Fibroblast of lung (primary cell): ENCODE measurements around the gene MRE11. TPM values are rescaled to one million over a fixed set of nuclear protein-coding genes. Genes with fewer than 3 reads are reported as not detected.

Source experiments
- DNase-seq, 2 donors: peaks; one replicate each; pipeline versions ENCODE4 v3.0.0 to v3.0.0-alpha.2; 2010; ENCODE audit warnings: low read depth in 2 of 2
- H2AFZ ChIP-seq: 2 replicates; pipeline ENCODE4 v1.5.1; 2012; ENCODE audit warnings: low read length, control low read depth, inconsistent platforms
- H3K27ac ChIP-seq: 2 replicates; pipeline ENCODE4 v1.5.1; 2011; ENCODE audit warnings: low read length, control low read depth; ENCODE audit not compliant: insufficient read depth
- H3K27me3 ChIP-seq: 2 replicates; pipeline ENCODE4 v1.5.1; 2011; ENCODE audit warnings: mild to moderate bottlenecking, low read length; ENCODE audit not compliant: control insufficient read depth, insufficient read depth
- H3K36me3 ChIP-seq: 2 replicates; pipeline ENCODE4 v1.5.1; 2011; ENCODE audit warnings: low read length; ENCODE audit not compliant: control insufficient read depth, insufficient read depth
- H3K4me1 ChIP-seq: 2 replicates; pipeline ENCODE4 v1.5.1; 2011; ENCODE audit warnings: low read length; ENCODE audit not compliant: control insufficient read depth, insufficient read depth; ENCODE audit errors: extremely low read depth
- H3K4me2 ChIP-seq: 2 replicates; pipeline ENCODE4 v1.5.1; 2011; ENCODE audit warnings: low read length, control low read depth; ENCODE audit not compliant: insufficient read depth; ENCODE audit errors: extremely low read depth
- H3K4me3 ChIP-seq, 4 experiments: fragments of 200-600 bp in 1 of 4; sonication (generic) in 1 of 4; replicated peaks in 1 of 4; 2 replicates each; pipeline ENCODE4 v1.5.1; 2011 to 2016; ENCODE audit warnings: low read length in 4 of 4, low read depth in 3 of 4, mild to moderate bottlenecking in 3 of 4, control low read depth in 2 of 4, inconsistent platforms in 1 of 4, mixed read lengths in 1 of 4; ENCODE audit not compliant: insufficient read depth in 1 of 4; ENCODE audit errors: control extremely low read depth in 1 of 4
- H3K79me2 ChIP-seq: 2 replicates; pipeline ENCODE4 v1.5.1; 2012; ENCODE audit warnings: mild to moderate bottlenecking, low read length, inconsistent platforms; ENCODE audit not compliant: control insufficient read depth, insufficient read depth
- H3K9ac ChIP-seq: 2 replicates; pipeline ENCODE4 v1.5.1; 2011; ENCODE audit warnings: mild to moderate bottlenecking, low read length, control low read depth; ENCODE audit not compliant: insufficient read depth
- H3K9me3 ChIP-seq: 2 replicates; pipeline ENCODE4 v1.5.1; 2012; ENCODE audit warnings: low read depth, low read length; ENCODE audit not compliant: control insufficient read depth, insufficient read depth
- H4K20me1 ChIP-seq: 2 replicates; pipeline ENCODE4 v1.5.1; 2011; ENCODE audit warnings: low read length; ENCODE audit not compliant: control insufficient read depth, insufficient read depth; ENCODE audit errors: extremely low read depth
- CTCF ChIP-seq, 2 donors: IDR thresholded peaks in 1 of 2; conservative IDR thresholded peaks in 1 of 2; 1 replicate in 1 of 2; 2 replicates in 1 of 2; pipeline ENCODE4 v1.5.1; 2011 to 2012; ENCODE audit warnings: low read length in 2 of 2, control low read depth in 1 of 2, inconsistent platforms in 1 of 2, low read depth in 1 of 2, mild to moderate bottlenecking in 1 of 2
- EZH2 ChIP-seq: IDR thresholded peaks from 2 replicates; pipeline ENCODE4 v1.5.1; 2012; ENCODE audit warnings: low read length, control low read depth, mild to moderate bottlenecking; ENCODE audit errors: missing control alignments
- polyA plus RNA-seq, 2 donors: library from polyadenylated mRNA; depleted of rRNA in 1 of 2; stranded (reverse) in 1 of 2; unstranded in 1 of 2; fragments of >200 nt; gene quantifications; 2 replicates each; pipeline ENCODE4 v1.2.1, GENCODE V29; 2011 to 2012; ENCODE audit warnings: missing spikeins in 1 of 2
- total RNA-seq: library from RNA; depleted of rRNA; stranded (reverse); fragments of >200 nt; gene quantifications from 2 replicates; pipeline ENCODE4 v1.2.1, GENCODE V29; 2014

MRE11 gene
- total and polyA plus RNA-seq, 2 donors (not counting 1 experiment from before 2014, with no cell fraction given), result 6.9 to 7.4 TPM

GRCh38 chr11:94486068-94486467 is 7.6 kb downstream of the MRE11 start:
- no peak for DNase-seq
- no peaks in the 10 kb centered on the region for H3K79me2 ChIP-seq
- H3K9ac ChIP-seq, result no peak overlapping the region
- H2AFZ ChIP-seq, result no peak overlapping the region
- no peaks in the 10 kb centered on the region for H3K36me3 ChIP-seq
- H3K4me3 ChIP-seq, result no peak overlapping the region
- no peaks in the 10 kb centered on the region for H3K9me3 ChIP-seq
- no peak overlapping the region for H3K4me2 ChIP-seq
- no peak for TF ChIP-seq EZH2
- H4K20me1 ChIP-seq, result no peaks in the 10 kb centered on the region
- no peak overlapping the region for H3K27ac ChIP-seq
- H3K27me3 ChIP-seq, result no peaks in the 10 kb centered on the region
- H3K4me1 ChIP-seq, result no peaks in the 10 kb centered on the region

- H3K79me2 ChIP-seq, result no peaks in the 10 kb centered on the region
- H3K4me2 ChIP-seq, result no peak overlapping the region
- no peak overlapping the region for H3K27ac ChIP-seq
- H3K4me3 ChIP-seq, result no peak overlapping the region
- no peak for DNase-seq
- H3K9me3 ChIP-seq, result no peaks in the 10 kb centered on the region
- TF ChIP-seq CTCF (conservative IDR thresholded peaks at IDR 0.05 in 1 of 2, IDR thresholded peaks at IDR 0.05 in 1 of 2; ENCODE audit: low read depth in 1 of 2, low read length in 2 of 2) (no peak), EZH2 (no peak)
- H3K4me1 ChIP-seq, result no peaks in the 10 kb centered on the region
- H3K9ac ChIP-seq, result no peak overlapping the region
- no peaks in the 10 kb centered on the region for H4K20me1 ChIP-seq
- no peaks in the 10 kb centered on the region for H3K27me3 ChIP-seq
- H2AFZ ChIP-seq, result no peak overlapping the region
- peaks cover 2% of the 10 kb centered on the region for H3K36me3 ChIP-seq
Measured at GRCh38 chr11:94481342-94481741, 12.3 kb downstream of the MRE11 start.

- no peaks in the 10 kb centered on the region for H3K4me1 ChIP-seq
- peaks cover 2% of the 10 kb centered on the region for H3K36me3 ChIP-seq
- H3K9ac ChIP-seq, result no peak overlapping the region
- TF ChIP-seq EZH2 (no peak), CTCF (conservative IDR thresholded peaks at IDR 0.05 in 1 of 2, IDR thresholded peaks at IDR 0.05 in 1 of 2; ENCODE audit: low read depth in 1 of 2, low read length in 2 of 2) (no peak)
- no peaks in the 10 kb centered on the region for H3K79me2 ChIP-seq
- no peaks in the 10 kb centered on the region for H3K9me3 ChIP-seq
- H3K4me3 ChIP-seq, result no peak overlapping the region
- H3K4me2 ChIP-seq, result no peak overlapping the region
- no peak overlapping the region for H2AFZ ChIP-seq
- H3K27ac ChIP-seq, result no peak overlapping the region
- H4K20me1 ChIP-seq, result no peaks in the 10 kb centered on the region
- no peaks in the 10 kb centered on the region for H3K27me3 ChIP-seq
- no peak for DNase-seq
Measured at GRCh38 chr11:94477624-94478023, 16.0 kb downstream of the MRE11 start.
